PC-9 (cell line): Measurements from ENCODE around the gene AVPR1B.

ENCODE experiments used
- EZH2 ChIP-seq: fragments of 200-600 bp; sonication (generic); IDR thresholded peaks from 2 replicates; pipeline ENCODE4 v1.8.0; 2017; ENCODE audit warnings: antibody characterized with exemption, low read depth
- TF ChIP-seq, protein P1 (sequence below): fragments of 200-600 bp; sonication (generic); conservative IDR thresholded peaks from 2 replicates; pipeline ENCODE4 v1.6.1; 2017; ENCODE audit warnings: mixed run types, antibody characterized with exemption, mild to moderate bottlenecking, moderate library complexity

GRCh38 chr1:206116873-206117150, 376 bp downstream of the AVPR1B start:
- TF ChIP-seq EZH2: no peak
- TF ChIP-seq, protein P1, sequence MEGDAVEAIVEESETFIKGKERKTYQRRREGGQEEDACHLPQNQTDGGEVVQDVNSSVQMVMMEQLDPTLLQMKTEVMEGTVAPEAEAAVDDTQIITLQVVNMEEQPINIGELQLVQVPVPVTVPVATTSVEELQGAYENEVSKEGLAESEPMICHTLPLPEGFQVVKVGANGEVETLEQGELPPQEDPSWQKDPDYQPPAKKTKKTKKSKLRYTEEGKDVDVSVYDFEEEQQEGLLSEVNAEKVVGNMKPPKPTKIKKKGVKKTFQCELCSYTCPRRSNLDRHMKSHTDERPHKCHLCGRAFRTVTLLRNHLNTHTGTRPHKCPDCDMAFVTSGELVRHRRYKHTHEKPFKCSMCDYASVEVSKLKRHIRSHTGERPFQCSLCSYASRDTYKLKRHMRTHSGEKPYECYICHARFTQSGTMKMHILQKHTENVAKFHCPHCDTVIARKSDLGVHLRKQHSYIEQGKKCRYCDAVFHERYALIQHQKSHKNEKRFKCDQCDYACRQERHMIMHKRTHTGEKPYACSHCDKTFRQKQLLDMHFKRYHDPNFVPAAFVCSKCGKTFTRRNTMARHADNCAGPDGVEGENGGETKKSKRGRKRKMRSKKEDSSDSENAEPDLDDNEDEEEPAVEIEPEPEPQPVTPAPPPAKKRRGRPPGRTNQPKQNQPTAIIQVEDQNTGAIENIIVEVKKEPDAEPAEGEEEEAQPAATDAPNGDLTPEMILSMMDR: no peak
